ENCODE results near the gene LRRC59.
"Not testable (repeated sequence)": the region's sequence is repeated elsewhere in the genome, so short reads cannot be mapped to it uniquely, and the experiment has no call there.

The LRRC59 gene

DNA sequence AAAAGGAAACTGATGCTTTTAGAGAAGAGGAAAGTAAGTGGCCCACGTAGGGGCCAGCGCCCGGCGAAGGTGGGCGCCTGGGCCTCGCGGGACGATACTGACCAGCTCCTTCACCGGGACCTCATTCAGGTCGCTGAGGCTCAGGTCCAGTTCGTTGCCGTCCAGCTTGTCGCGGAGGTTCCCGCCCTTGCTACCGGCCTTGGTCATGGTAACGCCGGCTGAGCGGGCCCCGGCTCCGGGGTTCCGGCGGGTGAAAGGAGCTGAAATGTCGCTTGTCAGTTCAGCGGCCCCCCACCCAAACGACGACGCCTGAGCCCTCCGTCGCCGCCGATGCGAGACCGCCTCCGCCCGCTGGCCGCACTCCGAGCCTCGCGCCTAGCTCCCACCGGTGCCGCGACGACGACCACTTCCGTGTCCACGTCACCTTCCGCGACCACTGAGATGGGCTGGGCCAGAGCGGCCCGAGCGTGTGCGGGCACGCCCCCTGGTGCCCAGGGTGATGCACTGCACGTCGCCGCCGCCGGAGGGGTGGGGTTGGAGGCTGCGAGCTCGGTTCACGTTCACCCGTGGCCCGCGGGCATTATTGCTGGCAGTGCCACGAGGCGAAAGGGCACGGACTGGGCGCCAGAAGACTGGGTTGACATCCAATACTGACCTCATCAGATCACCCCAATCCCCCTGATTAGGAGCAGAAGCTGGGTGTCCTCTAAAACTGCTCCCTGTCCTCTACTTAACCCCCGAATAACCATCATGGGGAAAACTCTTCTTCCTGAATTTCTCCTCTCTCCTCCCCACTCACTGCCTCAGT, at the start of gene LRRC59:
Gene LRRC59 (minus strand): TSS at position 413 of the 808 bp plus-strand sequence. CDS start 206 bp downstream, at position 207.
- peak; percentile 9 for DNase-seq

GRCh38 chr17:50445730-50446325, 48.5 kb upstream of the LRRC59 start:
- no peak for DNase-seq

GRCh38 chr17:50444841-50445715, 47.8 kb upstream of the LRRC59 start:
- DNase-seq, result no peak

GRCh38 chr17:50443505-50443974, 46.2 kb upstream of the LRRC59 start:
- DNase-seq, result no peak

- no peak for DNase-seq
Observed at GRCh38 chr17:50440838-50441829, 43.8 kb upstream of the LRRC59 start.

GRCh38 chr17:50440172-50440837, 43.0 kb upstream of the LRRC59 start:
- no peak for DNase-seq

- no peak for DNase-seq
Observed at GRCh38 chr17:50439008-50439407, 41.7 kb upstream of the LRRC59 start.

- DNase-seq, result no peak
Observed at GRCh38 chr17:50437409-50437808, 40.1 kb upstream of the LRRC59 start.

GRCh38 chr17:50432125-50432762, 34.9 kb upstream of the LRRC59 start:
- no peak for DNase-seq

- no peak for DNase-seq
Observed at GRCh38 chr17:50430821-50431618, 33.7 kb upstream of the LRRC59 start.

- no peak for DNase-seq
Observed at GRCh38 chr17:50429793-50430192, 32.5 kb upstream of the LRRC59 start.

DNA sequence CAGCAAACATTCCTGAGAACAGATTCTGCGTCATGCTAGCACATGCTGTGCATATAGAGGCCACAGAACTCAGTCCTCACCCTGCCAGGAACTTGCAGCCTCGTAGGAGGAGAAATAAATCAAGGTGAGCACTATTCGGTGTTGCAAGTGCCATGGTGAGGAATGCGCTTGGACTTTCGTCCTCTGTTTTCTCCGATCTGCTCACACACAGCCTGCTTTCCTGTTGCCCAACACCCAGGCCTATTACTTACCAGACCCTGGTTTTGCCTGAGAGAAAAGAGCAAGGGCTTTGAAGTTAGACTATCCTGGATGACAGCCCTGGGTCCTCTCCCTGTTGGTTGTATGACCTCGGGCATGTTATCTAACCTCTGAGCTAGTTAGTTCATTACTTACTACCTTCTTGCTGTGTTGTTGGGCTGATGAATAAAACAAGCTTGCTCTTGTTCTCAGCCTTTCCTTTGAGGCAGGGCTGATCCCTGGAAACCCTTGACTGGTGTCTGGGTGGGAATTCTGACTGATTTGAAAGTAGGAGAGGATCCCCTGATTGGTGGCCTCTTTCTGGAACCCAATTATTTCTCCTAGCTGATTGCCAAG, 31.6 kb upstream of the LRRC59 start:
- DNase-seq, result no peak

DNA sequence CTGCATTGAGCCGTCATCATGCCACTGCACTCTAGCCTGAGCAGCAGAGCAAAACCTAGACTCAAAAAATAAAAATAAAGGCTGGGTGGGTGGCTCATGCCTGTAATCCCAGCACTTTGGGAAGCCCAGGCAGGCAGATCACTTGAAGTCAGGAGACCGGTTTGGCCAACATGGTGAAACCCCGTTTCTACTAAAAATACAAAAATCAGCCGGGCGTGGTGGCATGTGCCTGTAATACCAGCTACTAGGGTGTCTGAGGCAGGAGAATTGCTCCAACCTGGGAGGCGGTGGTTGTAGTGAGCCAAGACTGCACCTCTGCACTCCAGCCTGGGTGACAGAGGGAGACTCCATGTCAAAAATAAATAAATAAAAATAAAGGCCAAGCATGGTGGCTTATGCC, 30.8 kb upstream of the LRRC59 start:
- DNase-seq, result not testable (repeated sequence)

GRCh38 chr17:50426814-50427787, 29.8 kb upstream of the LRRC59 start:
- DNase-seq, result no peak

DNA sequence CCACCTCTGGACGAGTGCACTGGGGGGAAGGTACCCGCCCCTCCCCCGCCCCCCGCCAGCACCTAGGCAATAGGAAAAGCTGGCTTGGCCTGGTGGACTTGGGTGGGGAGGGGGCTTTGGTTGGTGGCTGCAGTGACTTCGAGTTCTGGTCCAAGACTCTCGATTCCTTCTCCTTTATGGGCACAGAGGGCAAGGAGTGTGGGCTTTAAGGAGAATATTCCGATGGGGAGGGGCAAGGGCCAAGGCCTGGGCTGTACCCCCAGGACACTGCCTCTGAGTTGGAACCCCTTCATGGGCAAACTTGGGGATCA, 29.1 kb upstream of the LRRC59 start:
- no peak for DNase-seq

GRCh38 chr17:50425682-50426471, 28.6 kb upstream of the LRRC59 start, which contains the start of gene ACSF2:
ACSF2 (plus strand) TSS chr17:50426218; CDS start chr17:50426262, 44 bp downstream.
- DNase-seq, result no peak

GRCh38 chr17:50424996-50425681, 27.8 kb upstream of the LRRC59 start:
- DNase-seq, result no peak
